HPDE6-E6E7 (cell line): ENCODE measurements around the gene ELFN2.
"Not testable (repeated sequence)": the region's sequence is repeated elsewhere in the genome, so short reads cannot be mapped to it uniquely, and the experiment has no call there.

Experiments used
- DNase-seq: peaks from one replicate; pipeline ENCODE4 v3.0.0; 2011; ENCODE audit warnings: missing footprints; ENCODE audit errors: extremely low spot score

The ELFN2 gene

GRCh38 chr22:37335806-37336199, 91.5 kb downstream of the ELFN2 start:
- DNase-seq = no peak

GRCh38 chr22:37334859-37335805, 92.1 kb downstream of the ELFN2 start:
- DNase-seq = no peak

GRCh38 chr22:37334461-37334858, 92.8 kb downstream of the ELFN2 start:
- no peak for DNase-seq

GRCh38 chr22:37333724-37334460, 93.4 kb downstream of the ELFN2 start:
- DNase-seq = no peak

GRCh38 chr22:37331856-37332536, 95.3 kb downstream of the ELFN2 start:
- DNase-seq = no peak

- DNase-seq = peak; percentile 60
Observed at GRCh38 chr22:37331034-37331428, 96.2 kb downstream of the ELFN2 start.

GRCh38 chr22:37330200-37331033, 96.9 kb downstream of the ELFN2 start:
- DNase-seq = peak; percentile 84

GRCh38 chr22:37329238-37330140, 97.8 kb downstream of the ELFN2 start:
- DNase-seq = peak; percentile 42

- DNase-seq = not testable (repeated sequence)
Observed at GRCh38 chr22:37328538-37329237, 98.6 kb downstream of the ELFN2 start.

- peak; percentile 77 for DNase-seq
Observed at GRCh38 chr22:37328017-37328416, 99.3 kb downstream of the ELFN2 start.

- no peak for DNase-seq
Observed at GRCh38 chr22:37326726-37327125, 100.6 kb downstream of the ELFN2 start.

- no peak for DNase-seq
Observed at GRCh38 chr22:37325039-37325395, 102.3 kb downstream of the ELFN2 start.

GRCh38 chr22:37324340-37325038, 102.8 kb downstream of the ELFN2 start:
- no peak for DNase-seq

- DNase-seq = no peak
Observed at GRCh38 chr22:37320726-37321677, 106.3 kb downstream of the ELFN2 start.

GRCh38 chr22:37319469-37319868, 107.8 kb downstream of the ELFN2 start:
- DNase-seq = no peak

GRCh38 chr22:37318364-37319109, 108.7 kb downstream of the ELFN2 start:
- no peak for DNase-seq
